GM18520 (cell line): ENCODE data around the gene TTC39A.

ENCODE experiments used
- ATAC-seq: cut with Tn5 transposase; IDR thresholded peaks from one replicate; pipeline ENCODE4 v1.9.1; 2021; ENCODE audit not compliant: unreplicated experiment

The TTC39A gene

GRCh38 chr1:51330331-51331201 is at the start of gene TTC39A:
TTC39A (minus strand) TSS chr1:51330562; CDS start chr1:51330477, 85 bp downstream.
- no peak for ATAC-seq

DNA sequence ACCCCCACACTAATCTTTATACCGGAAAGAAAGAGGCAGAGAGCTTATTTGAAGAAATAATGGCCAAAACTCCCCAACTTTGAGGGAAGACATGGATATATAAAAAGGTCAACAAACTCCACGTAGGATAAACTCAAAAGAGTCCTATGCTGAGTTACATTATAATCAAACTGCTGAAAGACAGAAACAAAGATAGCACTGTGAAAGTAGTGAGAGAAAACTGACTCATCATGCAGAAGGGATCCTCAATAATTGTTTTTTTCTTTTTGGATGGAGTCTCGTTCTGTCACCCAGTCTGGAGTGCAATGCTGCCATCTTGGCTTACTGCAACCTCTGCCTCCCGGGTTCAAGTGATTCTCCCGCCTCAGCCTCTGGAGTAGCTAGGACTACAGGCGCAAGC is 48.5 kb upstream of the TTC39A start:
- ATAC-seq: no peak

DNA sequence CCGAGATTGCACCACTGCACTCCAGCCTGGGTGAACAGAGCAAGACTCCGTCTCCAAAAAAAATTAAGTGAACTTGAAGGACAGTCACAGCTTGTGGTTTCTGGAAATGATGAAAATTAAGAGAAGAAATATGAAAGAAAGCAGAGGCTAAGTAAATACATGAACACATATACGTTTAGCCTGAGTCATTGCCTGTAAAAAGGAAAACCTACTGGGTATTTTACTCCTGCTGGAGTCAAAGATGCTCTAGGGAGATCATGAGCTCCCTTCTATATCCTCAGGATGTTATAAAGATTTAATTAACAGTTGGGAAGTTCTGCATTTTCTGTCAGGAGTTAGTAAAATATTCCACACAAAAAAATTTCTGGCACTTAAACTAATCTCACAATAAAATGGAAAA is 43.5 kb upstream of the TTC39A start:
- ATAC-seq: no peak

DNA sequence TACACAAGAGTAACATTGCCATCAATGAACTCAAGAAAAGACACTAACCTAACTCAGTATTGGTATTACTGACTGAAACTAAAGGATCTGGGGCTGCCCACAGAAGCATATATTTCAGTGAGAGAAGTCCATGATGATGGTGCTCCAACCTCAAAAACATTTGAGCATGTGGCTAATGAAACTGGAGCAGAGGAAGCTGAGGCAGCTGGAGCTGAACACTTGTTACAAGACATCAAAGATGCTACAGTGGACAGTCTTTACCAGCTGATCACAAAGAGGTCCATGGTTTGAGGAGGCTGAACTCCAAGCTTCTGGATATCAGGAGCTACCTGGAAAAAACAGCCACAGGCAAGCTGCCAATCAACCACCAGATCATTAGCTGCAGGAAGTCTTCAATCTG is 42.2 kb upstream of the TTC39A start:
- no peak for ATAC-seq

DNA sequence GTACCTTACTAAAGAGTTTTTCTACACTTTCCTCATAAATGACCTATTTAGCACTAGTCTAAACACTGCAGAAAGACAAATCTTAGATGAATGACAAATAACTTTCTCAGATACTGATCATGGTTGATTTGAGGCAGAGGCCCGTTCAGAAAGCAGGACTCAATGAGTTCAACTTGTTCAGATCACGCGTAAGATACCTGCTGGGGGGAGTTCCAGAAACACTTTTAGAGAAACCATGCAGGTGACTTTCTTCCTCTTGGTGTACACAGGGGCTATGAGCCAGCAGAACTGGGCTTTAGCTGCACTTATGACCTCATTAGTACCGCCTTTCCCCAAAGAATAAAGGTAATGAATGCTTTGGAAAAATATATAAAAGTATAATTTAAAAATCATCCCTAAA is 38.8 kb upstream of the TTC39A start:
- ATAC-seq: no peak

GRCh38 chr1:51365774-51366173 is 35.4 kb upstream of the TTC39A start:
- ATAC-seq: no peak

DNA sequence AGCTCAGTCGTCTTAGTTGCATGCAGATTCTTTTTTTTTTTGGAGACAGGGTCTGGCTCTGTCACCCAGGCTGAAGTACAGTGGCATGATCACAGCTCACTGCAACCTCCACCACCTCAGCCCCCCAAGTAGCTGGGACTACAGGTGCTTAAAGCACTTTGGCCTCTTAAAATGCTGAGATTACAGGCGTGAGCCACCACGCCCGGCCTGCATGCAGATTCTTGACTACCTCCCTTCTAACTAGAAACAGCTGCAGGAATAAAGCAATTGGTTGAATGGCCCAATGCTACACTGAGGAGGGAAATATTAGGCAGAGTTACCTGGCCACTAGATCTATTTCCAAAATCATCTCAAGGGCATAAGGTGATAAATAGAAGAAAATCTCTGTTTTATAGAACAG is 29.5 kb upstream of the TTC39A start:
- ATAC-seq: no peak

DNA sequence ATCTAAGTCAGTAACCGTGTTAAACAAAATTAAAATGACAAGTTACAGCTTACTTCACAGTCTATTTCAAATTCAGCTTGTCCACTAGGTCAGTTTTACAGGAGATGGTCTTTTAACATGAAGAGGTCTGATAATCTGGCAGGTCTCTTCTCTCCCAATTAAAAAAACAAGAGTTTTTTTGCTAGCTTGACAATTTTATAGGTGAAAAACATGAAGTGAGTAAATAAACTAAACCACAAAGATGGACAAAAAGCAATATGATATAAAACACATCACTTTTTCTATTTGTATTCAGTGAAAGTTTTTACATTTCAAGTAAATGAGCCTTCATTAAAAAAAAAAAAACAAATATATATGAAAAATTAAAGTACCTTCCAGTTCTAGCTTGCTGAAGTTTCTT is 25.0 kb upstream of the TTC39A start:
- ATAC-seq: no peak

DNA sequence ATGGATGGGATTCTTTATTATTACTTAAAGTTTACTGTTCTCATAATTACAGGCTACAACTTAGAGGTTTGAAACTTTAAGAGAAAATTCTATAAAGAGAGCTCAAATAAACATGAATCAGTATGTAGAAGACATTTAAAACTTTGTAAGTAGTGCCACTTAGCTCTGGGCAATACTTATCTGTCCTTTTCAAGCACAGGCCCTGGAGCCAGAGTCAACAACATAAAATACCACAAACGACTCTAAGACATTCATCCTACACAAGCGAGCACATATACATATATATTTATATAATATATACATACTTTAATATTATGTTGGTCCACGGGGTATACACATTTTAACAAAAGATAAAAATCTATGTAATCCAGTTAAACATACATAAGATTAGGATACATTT is 24.1 kb upstream of the TTC39A start:
- no peak for ATAC-seq

DNA sequence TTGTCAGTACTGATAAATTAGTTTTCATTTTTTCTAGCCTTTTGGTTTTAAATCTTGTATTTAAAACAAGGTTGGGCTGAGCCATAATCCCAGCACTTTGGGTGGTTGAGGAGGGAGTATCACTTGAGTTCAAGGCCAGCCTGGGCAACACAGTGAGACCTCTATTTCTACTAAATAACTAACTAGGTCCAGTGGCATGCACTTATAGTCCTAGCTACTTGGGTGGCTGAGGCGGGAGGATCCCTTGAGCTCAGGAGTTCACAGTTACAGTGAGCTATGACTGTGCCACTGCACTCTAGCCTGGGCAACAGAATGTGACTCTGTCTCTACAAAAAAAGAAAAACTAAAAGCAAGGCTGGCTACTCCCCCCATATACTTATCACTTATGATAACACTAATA is 21.5 kb upstream of the TTC39A start:
- no peak for ATAC-seq

GRCh38 chr1:51349862-51350261 is 19.5 kb upstream of the TTC39A start:
- ATAC-seq: no peak

DNA sequence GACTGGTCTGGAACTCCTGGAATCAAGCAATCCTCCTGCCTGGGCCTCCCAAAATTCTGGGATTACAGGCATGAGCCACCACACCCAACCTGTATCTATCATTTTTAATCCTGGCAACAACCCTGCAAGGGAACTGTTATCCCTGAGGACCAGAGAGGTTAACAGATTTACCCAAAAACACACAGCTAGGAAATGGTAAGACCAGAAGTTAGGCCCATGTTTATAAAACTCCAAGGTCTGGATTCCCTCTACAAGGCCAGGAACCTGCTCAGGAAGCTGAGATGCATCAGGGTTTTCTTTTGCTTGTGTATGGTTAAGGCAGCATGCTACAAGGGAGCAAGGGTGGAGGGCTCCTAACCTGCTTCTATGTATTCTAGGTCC is 17.8 kb upstream of the TTC39A start:
- no peak for ATAC-seq

DNA sequence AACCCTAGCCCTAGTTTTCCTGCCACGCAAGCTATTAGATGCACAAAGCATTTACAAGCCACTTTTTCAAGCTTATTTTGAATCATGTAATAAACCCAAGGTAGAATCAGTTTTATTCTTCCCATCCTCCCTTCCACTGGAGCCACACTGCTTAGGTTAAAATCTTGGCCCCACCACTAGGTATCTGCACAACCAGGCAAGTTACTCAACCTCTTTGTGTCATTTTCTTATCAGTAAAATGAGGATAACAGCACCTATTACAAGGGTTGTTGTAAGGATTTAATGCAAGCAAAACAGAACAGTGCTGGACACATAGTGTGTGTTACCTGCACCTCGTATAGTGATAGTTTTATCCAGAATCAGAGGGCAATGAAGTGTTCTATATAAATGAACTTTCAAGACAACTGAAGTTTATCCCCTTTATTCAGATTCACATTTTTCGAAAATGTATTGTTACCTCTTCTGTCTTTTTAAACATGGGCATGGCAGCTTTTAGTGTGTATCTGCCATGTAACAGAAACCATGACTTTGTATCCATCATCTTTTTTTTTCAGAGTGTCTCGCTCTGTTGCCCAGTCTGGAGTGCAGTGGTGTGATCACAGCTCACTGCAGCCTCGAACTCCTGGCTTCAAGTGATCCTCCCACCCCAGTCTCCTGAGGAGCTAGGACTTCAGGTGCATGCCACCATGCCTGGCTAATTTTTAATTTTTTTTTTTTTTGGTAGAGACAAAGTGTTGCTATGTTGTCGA is 17.2 kb upstream of the TTC39A start:
- ATAC-seq: no peak

- ATAC-seq: no peak
Observed at GRCh38 chr1:51346086-51346942, 16.0 kb upstream of the TTC39A start.

DNA sequence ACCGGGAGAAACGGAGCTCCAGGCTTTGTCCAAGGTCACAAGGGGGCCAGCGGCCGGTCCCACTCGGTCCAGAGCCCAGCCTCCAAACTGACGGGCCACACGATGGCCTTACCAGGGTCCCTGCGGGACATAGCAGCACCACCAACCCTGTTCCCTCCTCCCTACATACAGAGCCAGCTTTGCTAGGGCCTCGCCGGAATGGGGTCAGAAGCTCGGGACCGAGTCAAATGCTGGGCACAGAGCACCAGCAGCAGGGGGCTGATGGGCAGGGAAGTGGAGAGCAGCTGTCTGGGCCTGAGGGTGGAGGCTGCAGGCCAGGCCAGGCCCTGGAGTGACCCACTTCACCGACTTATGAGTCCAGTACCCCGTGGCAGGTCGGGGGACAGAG is 14.9 kb upstream of the TTC39A start:
- ATAC-seq: no peak

DNA sequence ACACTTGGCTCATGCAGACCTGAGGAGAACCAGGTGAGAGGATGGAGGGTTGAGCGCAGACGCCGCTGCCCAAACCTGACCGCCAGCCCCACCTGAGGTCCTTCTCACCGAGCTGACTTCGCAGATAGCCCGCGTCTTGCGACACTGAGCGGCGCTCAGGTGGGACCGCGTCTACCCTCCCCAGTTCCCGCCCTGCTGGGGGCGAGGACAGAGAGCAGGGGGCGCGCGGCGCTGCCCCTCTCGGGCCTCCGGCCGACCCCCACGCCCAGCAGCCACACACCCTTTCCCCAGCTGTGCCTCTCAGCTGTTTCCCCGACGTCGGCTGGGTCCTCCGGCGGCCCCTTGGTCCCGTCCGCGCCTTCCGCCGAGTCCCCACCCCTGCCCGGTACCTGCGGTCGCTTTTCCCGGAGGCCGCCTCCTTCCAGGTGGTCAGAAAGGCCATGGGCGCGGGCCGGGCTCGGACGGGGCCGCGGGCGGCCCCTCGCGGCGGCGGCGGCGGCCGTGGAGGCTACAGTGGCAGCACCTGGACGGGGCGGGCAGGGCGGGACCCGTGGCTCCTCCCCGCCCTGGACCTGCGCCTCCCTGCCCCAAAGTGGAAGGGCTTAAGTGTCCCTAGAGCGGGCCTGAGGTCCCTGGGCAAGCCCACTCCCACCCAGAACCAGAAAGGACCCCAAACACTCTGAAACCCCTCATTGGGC is 14.4 kb upstream of the TTC39A start:
- no peak for ATAC-seq

DNA sequence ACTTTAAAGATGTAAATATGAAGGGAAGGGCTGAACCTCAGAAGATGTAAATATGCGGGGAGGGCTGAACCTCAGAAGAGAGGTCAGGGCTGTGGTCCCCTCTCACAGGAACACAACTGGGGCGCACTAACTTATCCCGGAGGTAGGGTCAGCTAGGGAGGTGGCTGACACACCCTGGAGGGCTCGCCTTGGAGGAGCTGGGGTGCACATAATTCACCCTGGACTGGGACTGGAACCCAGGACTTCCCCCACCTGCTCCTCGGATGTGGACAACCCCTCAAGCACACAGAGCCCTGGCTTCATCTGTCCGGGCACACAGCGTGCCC is 13.9 kb upstream of the TTC39A start:
- no peak for ATAC-seq

- ATAC-seq: no peak
Observed at GRCh38 chr1:51343624-51344023, 13.3 kb upstream of the TTC39A start.

DNA sequence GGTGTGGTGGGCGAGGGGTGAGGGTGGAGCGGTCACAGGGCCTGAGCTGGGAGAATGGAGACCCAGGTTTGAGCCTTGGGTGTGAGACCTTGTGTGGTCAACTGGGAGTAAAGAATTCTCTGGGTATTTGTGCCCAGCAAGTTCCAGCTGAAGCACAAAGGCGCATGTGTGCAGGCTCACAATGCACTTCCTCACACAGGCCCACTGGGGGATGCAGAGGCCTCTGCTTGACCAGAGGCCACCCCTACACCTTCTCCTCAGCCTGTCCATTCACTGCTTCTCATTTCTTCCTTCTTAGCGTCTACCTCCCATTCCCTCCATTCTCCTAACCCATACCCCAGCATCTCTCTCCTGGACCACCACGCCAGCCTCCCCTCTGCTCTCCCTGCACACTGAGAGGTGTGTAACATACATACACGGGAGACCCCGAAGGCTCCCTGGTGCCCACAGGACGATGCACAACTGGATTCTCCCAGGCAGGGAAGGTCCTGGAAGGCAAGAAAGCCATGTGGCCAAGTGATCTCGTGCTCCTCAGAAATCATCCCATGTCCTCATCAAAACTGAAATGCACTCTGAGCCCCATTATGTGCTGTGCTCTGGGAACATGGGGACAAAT is 12.3 kb upstream of the TTC39A start:
- ATAC-seq: no peak

- no peak for ATAC-seq
Observed at GRCh38 chr1:51341876-51342496, 11.6 kb upstream of the TTC39A start.
